Uterus (tissue), 2 donors: Measurements from ENCODE around the gene MICAL3.

Source experiments
- CTCF ChIP-seq, 4 experiments: fragments of 200-600 bp in 2 of 4; fragments of 450-650 bp in 2 of 4; sonication (generic) in 2 of 4; IDR thresholded peaks; one replicate each; pipeline ENCODE4 v1.5.1; 2016 to 2019; ENCODE audit warnings: antibody characterized with exemption in 4 of 4, mild to moderate bottlenecking in 2 of 4, moderate library complexity in 1 of 4
- POLR2A ChIP-seq, 2 donors: fragments of 450-650 bp; IDR thresholded peaks; one replicate each; pipeline ENCODE4 v1.6.1; 2016; ENCODE audit warnings: antibody characterized with exemption in 2 of 2, mild to moderate bottlenecking in 1 of 2, moderate library complexity in 1 of 2

- no peak for TF ChIP-seq CTCF (IDR thresholded peaks at IDR 0.05)
- no peak for TF ChIP-seq POLR2A (IDR thresholded peaks at IDR 0.05)
Measured at GRCh38 chr22:18058371-18059093, 34.2 kb upstream of the MICAL3 start.
